Thyroid gland (tissue), 4 donors: ENCODE measurements around the gene ZNF462.

Source experiments
- CTCF ChIP-seq, 6 experiments: fragments of 200-600 bp in 3 of 6; fragments of 450-650 bp in 3 of 6; sonication (generic) in 3 of 6; IDR thresholded peaks; one replicate each; pipeline ENCODE4 v1.5.1; 2016 to 2019; ENCODE audit warnings: antibody characterized with exemption in 6 of 6, mild to moderate bottlenecking in 2 of 6, inconsistent platforms in 1 of 6, moderate library complexity in 1 of 6
- POLR2A ChIP-seq, 2 donors: fragments of 450-650 bp; IDR thresholded peaks; one replicate each; pipeline ENCODE4 v1.6.1; 2017; ENCODE audit warnings: antibody characterized with exemption in 2 of 2, mild to moderate bottlenecking in 2 of 2, moderate library complexity in 1 of 2

- TF ChIP-seq CTCF (IDR thresholded peaks at IDR 0.05): no peak
- no peak for TF ChIP-seq POLR2A (IDR thresholded peaks at IDR 0.05)
These were observed 180.9 kb downstream of the ZNF462 start for GRCh38 chr9:107043886-107044285.
